MM.1S (cell line): Measurements from ENCODE around the gene ADD3.

Experiments
- EZH2 ChIP-seq: fragments of 300-600 bp; sonication (generic); optimal IDR thresholded peaks from 2 replicates; pipeline ENCODE3; 2017; ENCODE audit warnings: low read depth, mild to moderate bottlenecking, antibody characterized with exemption, low read length, mixed read lengths
- EZH2phosphoT487 ChIP-seq: fragments of 300-600 bp; sonication (generic); IDR thresholded peaks from 2 replicates; pipeline ENCODE4 v1.6.1; 2018; ENCODE audit warnings: antibody characterized with exemption, low read length
- TF ChIP-seq, protein P1 (sequence below): fragments of 300-600 bp; sonication (generic); IDR thresholded peaks from 2 replicates; pipeline ENCODE4 v1.5.1; 2016; ENCODE audit warnings: antibody characterized with exemption, low read length, mixed read lengths

DNA sequence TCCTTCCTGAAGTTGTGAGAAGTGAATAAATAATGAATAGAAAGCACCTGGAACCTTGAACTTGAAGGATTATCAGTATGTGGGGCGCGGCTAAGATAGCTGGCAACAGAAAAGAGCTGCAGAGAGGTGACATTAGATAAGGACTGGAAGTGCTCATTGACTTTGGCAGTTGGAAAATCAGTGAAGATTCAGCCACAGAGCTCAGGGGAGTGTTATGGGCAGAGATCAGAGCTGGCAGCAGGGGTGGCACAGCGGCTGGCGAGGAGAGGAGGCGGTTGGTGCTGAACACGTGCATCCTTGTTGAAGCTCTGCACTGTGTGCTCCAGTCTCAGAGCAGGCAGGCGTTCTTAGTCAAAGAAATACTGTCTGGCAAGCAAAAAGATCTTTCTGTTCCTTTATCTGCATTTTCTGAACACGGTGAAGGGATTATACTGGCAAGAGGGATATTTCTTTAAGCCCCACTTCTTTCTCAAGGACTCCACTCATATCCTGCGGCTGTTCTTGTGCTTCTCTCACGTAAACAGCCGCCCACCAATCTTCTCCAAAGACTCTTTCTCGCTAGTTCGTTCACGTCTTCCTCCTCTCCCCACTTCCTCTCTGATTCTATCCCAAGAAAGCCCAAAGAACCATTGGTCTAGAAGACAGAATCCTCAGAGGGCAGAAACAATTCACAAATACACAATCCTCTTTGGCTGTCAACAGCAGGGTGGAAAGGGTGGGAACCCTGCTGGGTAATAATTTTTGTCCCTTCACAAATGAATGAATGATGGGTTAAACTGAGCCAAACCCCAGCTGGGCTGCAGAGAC, 38.6 kb upstream of the ADD3 start:
- TF ChIP-seq, protein P1, sequence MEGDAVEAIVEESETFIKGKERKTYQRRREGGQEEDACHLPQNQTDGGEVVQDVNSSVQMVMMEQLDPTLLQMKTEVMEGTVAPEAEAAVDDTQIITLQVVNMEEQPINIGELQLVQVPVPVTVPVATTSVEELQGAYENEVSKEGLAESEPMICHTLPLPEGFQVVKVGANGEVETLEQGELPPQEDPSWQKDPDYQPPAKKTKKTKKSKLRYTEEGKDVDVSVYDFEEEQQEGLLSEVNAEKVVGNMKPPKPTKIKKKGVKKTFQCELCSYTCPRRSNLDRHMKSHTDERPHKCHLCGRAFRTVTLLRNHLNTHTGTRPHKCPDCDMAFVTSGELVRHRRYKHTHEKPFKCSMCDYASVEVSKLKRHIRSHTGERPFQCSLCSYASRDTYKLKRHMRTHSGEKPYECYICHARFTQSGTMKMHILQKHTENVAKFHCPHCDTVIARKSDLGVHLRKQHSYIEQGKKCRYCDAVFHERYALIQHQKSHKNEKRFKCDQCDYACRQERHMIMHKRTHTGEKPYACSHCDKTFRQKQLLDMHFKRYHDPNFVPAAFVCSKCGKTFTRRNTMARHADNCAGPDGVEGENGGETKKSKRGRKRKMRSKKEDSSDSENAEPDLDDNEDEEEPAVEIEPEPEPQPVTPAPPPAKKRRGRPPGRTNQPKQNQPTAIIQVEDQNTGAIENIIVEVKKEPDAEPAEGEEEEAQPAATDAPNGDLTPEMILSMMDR = no peak
- TF ChIP-seq EZH2phosphoT487 = no peak
- no peak for TF ChIP-seq EZH2
